ENCODE data around the gene APOL4. TPM values are rescaled to one million over a fixed set of nuclear protein-coding genes. Genes with fewer than 3 reads are reported as not detected.

APOL4 gene
- total RNA-seq, 1 experiment from 2014 or later: 0.31 TPM

DNA sequence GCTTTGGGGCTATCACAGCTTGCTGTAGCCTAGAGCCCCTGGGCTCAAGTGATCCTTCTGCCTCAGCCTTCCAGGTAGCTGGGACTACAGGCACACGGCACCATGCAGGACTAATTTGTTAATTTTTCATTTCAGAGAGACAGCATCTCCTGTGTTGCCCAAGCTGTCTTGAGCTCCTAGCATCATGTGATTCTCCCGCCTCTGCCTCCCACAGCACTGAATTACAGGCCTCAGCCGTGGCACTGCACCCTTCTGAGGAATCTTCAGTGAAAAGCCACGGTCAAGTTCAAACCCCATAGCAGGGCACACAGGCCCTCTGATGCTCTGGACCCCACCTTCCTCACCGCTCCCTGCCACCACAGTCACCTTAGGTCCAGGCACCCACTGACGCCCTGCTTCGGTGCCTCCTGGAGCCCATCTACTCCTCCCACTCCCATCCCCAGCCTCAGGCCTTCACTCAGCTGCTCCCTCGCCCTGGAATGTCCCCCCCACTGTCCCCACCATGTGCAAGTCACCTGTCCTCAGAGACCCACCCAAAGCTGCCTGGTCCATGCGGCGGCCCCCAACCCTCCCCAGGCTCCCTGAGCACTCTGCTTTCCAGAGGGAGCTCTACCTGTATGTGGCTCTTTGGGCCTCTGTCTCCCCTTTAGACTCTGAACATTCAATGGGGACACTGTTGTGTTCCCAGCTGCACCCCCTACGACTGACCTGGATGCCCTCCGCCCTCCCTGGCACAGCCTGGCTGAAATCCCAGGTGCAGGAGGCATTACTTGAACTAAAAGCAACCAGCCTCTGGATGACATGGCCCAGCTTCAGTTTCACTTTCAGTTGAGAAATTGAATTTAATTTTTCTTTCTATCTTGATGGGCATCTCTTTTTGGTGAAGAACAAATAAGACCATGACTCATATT is 36.1 kb upstream of the APOL4 start:
- H3K4me3 Mint-ChIP-seq: no peak overlapping the region; the same call in 1 of the 2 replicates
- peaks cover 6% of the 10 kb centered on the region for H3K36me3 Mint-ChIP-seq
- DNase-seq (ENCODE audit: low spot score) (no peak), ATAC-seq (no peak)
- peaks cover 21% of the 10 kb centered on the region for H3K4me1 Mint-ChIP-seq
- H3K9me3 Mint-ChIP-seq: peaks cover 13% of the 10 kb centered on the region
- ChIA-PET CTCF (interaction anchor here (0.8 to 3.2 kb wide), 10 partner anchors 24 to 244 kb away, joined by 3 to 25 read pairs (median 6); partner anchors contain the start of gene TXN2), POLR2A (interaction anchor here (1.5 kb wide), 1 partner anchor 17 kb away, joined by 5 read pairs; no protein-coding TSS in a partner anchor)
- H3K27me3 Mint-ChIP-seq (ENCODE audit: low read depth): peaks cover 4% of the 10 kb centered on the region; the same call in 1 of the 2 replicates
- H3K27ac Mint-ChIP-seq: no peak overlapping the region
- TF ChIP-seq, protein P1, sequence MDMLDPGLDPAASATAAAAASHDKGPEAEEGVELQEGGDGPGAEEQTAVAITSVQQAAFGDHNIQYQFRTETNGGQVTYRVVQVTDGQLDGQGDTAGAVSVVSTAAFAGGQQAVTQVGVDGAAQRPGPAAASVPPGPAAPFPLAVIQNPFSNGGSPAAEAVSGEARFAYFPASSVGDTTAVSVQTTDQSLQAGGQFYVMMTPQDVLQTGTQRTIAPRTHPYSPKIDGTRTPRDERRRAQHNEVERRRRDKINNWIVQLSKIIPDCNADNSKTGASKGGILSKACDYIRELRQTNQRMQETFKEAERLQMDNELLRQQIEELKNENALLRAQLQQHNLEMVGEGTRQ (CRISPR knock-in tag; IDR thresholded peaks at IDR 0.05): no peak
- TF ChIP-seq, protein P2, sequence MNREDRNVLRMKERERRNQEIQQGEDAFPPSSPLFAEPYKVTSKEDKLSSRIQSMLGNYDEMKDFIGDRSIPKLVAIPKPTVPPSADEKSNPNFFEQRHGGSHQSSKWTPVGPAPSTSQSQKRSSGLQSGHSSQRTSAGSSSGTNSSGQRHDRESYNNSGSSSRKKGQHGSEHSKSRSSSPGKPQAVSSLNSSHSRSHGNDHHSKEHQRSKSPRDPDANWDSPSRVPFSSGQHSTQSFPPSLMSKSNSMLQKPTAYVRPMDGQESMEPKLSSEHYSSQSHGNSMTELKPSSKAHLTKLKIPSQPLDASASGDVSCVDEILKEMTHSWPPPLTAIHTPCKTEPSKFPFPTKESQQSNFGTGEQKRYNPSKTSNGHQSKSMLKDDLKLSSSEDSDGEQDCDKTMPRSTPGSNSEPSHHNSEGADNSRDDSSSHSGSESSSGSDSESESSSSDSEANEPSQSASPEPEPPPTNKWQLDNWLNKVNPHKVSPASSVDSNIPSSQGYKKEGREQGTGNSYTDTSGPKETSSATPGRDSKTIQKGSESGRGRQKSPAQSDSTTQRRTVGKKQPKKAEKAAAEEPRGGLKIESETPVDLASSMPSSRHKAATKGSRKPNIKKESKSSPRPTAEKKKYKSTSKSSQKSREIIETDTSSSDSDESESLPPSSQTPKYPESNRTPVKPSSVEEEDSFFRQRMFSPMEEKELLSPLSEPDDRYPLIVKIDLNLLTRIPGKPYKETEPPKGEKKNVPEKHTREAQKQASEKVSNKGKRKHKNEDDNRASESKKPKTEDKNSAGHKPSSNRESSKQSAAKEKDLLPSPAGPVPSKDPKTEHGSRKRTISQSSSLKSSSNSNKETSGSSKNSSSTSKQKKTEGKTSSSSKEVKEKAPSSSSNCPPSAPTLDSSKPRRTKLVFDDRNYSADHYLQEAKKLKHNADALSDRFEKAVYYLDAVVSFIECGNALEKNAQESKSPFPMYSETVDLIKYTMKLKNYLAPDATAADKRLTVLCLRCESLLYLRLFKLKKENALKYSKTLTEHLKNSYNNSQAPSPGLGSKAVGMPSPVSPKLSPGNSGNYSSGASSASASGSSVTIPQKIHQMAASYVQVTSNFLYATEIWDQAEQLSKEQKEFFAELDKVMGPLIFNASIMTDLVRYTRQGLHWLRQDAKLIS (CRISPR knock-in tag; IDR thresholded peaks at IDR 0.05; ENCODE audit: borderline replicate concordance): no peak
- no peak for TF ChIP-seq NR1H2 (CRISPR knock-in tag; IDR thresholded peaks at IDR 0.05)
- TF ChIP-seq CBFB (CRISPR knock-in tag; IDR thresholded peaks at IDR 0.05; ENCODE audit: low read depth): no peak
- TF ChIP-seq IRF2 (CRISPR knock-in tag; IDR thresholded peaks at IDR 0.05; ENCODE audit: borderline replicate concordance, low read depth): no peak
- TF ChIP-seq ZBTB43 (CRISPR knock-in tag; IDR thresholded peaks at IDR 0.05): no peak
- TF ChIP-seq SMAD3 (CRISPR knock-in tag; IDR thresholded peaks at IDR 0.05; ENCODE audit: borderline replicate concordance): no peak
- no peak for TF ChIP-seq HMGXB4 (CRISPR knock-in tag; IDR thresholded peaks at IDR 0.05)
- TF ChIP-seq, protein P3, sequence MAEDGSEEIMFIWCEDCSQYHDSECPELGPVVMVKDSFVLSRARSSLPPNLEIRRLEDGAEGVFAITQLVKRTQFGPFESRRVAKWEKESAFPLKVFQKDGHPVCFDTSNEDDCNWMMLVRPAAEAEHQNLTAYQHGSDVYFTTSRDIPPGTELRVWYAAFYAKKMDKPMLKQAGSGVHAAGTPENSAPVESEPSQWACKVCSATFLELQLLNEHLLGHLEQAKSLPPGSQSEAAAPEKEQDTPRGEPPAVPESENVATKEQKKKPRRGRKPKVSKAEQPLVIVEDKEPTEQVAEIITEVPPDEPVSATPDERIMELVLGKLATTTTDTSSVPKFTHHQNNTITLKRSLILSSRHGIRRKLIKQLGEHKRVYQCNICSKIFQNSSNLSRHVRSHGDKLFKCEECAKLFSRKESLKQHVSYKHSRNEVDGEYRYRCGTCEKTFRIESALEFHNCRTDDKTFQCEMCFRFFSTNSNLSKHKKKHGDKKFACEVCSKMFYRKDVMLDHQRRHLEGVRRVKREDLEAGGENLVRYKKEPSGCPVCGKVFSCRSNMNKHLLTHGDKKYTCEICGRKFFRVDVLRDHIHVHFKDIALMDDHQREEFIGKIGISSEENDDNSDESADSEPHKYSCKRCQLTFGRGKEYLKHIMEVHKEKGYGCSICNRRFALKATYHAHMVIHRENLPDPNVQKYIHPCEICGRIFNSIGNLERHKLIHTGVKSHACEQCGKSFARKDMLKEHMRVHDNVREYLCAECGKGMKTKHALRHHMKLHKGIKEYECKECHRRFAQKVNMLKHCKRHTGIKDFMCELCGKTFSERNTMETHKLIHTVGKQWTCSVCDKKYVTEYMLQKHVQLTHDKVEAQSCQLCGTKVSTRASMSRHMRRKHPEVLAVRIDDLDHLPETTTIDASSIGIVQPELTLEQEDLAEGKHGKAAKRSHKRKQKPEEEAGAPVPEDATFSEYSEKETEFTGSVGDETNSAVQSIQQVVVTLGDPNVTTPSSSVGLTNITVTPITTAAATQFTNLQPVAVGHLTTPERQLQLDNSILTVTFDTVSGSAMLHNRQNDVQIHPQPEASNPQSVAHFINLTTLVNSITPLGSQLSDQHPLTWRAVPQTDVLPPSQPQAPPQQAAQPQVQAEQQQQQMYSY (CRISPR knock-in tag; IDR thresholded peaks at IDR 0.05): no peak
- TF ChIP-seq ELF4 (CRISPR knock-in tag; IDR thresholded peaks at IDR 0.05; ENCODE audit: low read depth): no peak
- TF ChIP-seq, protein P4, sequence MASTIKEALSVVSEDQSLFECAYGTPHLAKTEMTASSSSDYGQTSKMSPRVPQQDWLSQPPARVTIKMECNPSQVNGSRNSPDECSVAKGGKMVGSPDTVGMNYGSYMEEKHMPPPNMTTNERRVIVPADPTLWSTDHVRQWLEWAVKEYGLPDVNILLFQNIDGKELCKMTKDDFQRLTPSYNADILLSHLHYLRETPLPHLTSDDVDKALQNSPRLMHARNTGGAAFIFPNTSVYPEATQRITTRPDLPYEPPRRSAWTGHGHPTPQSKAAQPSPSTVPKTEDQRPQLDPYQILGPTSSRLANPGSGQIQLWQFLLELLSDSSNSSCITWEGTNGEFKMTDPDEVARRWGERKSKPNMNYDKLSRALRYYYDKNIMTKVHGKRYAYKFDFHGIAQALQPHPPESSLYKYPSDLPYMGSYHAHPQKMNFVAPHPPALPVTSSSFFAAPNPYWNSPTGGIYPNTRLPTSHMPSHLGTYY (CRISPR knock-in tag; IDR thresholded peaks at IDR 0.05): no peak
- TF ChIP-seq OVOL2 (CRISPR knock-in tag; IDR thresholded peaks at IDR 0.05; ENCODE audit: borderline replicate concordance): no peak
- TF ChIP-seq, protein P5, sequence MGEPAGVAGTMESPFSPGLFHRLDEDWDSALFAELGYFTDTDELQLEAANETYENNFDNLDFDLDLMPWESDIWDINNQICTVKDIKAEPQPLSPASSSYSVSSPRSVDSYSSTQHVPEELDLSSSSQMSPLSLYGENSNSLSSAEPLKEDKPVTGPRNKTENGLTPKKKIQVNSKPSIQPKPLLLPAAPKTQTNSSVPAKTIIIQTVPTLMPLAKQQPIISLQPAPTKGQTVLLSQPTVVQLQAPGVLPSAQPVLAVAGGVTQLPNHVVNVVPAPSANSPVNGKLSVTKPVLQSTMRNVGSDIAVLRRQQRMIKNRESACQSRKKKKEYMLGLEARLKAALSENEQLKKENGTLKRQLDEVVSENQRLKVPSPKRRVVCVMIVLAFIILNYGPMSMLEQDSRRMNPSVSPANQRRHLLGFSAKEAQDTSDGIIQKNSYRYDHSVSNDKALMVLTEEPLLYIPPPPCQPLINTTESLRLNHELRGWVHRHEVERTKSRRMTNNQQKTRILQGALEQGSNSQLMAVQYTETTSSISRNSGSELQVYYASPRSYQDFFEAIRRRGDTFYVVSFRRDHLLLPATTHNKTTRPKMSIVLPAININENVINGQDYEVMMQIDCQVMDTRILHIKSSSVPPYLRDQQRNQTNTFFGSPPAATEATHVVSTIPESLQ (CRISPR knock-in tag; IDR thresholded peaks at IDR 0.05): no peak
- TF ChIP-seq ARID4B (CRISPR knock-in tag; IDR thresholded peaks at IDR 0.05; ENCODE audit: borderline replicate concordance): no peak
- no peak for TF ChIP-seq SOX15 (CRISPR knock-in tag; IDR thresholded peaks at IDR 0.05)

Measured in WTC11 (cell line).